ENCODE measurements around the gene PLD1. TPM values are rescaled to one million over a fixed set of nuclear protein-coding genes. Genes with fewer than 3 reads are reported as not detected.

The PLD1 gene
- total RNA-seq, 1 donor: 18.1 TPM

DNA sequence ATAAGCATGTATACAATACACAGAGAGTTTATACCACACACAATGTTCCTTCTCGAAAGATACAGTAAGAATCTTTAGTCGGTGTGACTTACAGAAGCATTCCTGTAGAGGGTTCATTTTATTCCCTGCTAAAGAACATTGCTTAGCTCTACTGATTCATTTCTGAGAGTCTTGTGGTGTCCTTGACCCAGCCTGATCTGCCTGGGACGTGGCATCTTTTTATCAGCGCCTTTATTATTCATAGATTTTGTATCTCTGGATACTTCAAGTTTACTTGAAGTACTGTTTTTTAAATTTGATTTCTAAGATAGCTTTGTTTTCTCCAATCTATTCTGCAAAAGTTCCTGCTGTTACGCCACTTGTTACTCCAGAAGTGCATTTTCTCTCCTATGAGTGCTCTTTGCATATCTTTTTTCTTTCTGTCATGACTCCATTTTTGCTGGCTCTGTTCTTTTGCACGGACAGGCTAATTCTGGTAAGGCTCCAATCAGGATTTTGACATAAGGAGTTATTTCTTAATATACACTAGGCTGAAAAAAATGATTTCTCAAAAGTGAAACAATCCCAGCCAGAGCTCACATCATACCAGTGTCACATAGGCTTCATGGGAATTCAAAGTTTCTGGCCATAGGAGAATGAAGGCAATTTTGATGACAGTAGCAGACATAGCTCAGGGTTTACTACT, 235.6 kb downstream of the PLD1 start:
- Histone ChIP-seq H3K27me3 (ENCODE audit: insufficient read depth, low read length) (peaks cover 12% of the 10 kb centered on the region), H3K4me3 (ENCODE audit: insufficient read depth, low read length) (no peak overlapping the region), H3K4me1 (ENCODE audit: insufficient read depth, low read length) (peaks cover under 1% of the 10 kb centered on the region), H3K79me2 (ENCODE audit: insufficient read depth, low read length) (no peaks in the 10 kb centered on the region), H3K36me3 (ENCODE audit: insufficient read depth, low read length) (no peaks in the 10 kb centered on the region), H2AFZ (ENCODE audit: low read length) (no peak overlapping the region), H3K9me3 (ENCODE audit: low read depth, low read length) (no peaks in the 10 kb centered on the region), H3K27ac (ENCODE audit: low read depth, low read length) (no peak overlapping the region), H4K20me1 (ENCODE audit: insufficient read depth, low read length) (no peaks in the 10 kb centered on the region), H3K4me2 (ENCODE audit: insufficient read depth, low read length) (peak overlapping the region; percentile 46)
- TF ChIP-seq, protein P1, sequence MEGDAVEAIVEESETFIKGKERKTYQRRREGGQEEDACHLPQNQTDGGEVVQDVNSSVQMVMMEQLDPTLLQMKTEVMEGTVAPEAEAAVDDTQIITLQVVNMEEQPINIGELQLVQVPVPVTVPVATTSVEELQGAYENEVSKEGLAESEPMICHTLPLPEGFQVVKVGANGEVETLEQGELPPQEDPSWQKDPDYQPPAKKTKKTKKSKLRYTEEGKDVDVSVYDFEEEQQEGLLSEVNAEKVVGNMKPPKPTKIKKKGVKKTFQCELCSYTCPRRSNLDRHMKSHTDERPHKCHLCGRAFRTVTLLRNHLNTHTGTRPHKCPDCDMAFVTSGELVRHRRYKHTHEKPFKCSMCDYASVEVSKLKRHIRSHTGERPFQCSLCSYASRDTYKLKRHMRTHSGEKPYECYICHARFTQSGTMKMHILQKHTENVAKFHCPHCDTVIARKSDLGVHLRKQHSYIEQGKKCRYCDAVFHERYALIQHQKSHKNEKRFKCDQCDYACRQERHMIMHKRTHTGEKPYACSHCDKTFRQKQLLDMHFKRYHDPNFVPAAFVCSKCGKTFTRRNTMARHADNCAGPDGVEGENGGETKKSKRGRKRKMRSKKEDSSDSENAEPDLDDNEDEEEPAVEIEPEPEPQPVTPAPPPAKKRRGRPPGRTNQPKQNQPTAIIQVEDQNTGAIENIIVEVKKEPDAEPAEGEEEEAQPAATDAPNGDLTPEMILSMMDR (IDR thresholded peaks at IDR 0.05; ENCODE audit: extremely low read depth, low read depth, low read length): no peak
- DNase-seq (ENCODE audit: insufficient read length, low spot score, missing footprints): no peak

DNA sequence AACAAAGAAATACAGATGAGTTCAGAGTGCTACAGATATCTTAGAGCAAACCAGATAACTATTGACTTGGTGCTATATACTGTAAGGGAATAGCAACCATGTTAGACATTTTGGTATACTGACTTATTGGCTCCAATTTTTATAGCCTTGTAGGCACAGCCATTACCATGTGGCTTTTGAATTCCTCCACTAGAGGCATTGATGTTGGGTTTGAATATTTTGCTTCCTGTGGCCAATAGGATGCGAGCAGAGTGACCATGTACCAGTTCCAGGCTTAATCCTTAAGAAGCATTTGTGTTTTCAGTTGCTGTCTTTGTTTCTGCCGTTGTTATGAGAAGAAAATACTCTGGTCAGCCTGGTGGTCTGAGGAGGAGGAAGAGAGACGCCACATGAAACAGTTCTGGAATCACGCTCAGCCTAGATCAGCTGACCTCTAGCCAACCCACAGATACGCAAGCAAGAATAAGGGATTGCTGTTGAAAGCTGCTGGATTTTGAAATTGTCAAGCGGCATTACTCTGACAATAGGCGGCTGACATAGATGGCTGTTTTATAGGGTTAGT, 240.6 kb downstream of the PLD1 start:
- peak overlapping the region; percentile 93 for H2AFZ ChIP-seq (ENCODE audit: low read length)
- no peak overlapping the region for H3K27ac ChIP-seq (ENCODE audit: low read depth, low read length)
- peak overlapping the region; percentile 81 for H3K4me2 ChIP-seq (ENCODE audit: insufficient read depth, low read length)
- no peaks in the 10 kb centered on the region for H3K36me3 ChIP-seq (ENCODE audit: insufficient read depth, low read length)
- no peaks in the 10 kb centered on the region for H3K9me3 ChIP-seq (ENCODE audit: low read depth, low read length)
- no peak for DNase-seq (ENCODE audit: insufficient read length, low spot score, missing footprints)
- TF ChIP-seq, protein P1 (IDR thresholded peaks at IDR 0.05; ENCODE audit: extremely low read depth, low read depth, low read length): peak; percentile 37
- H3K27me3 ChIP-seq (ENCODE audit: insufficient read depth, low read length): peaks cover 12% of the 10 kb centered on the region
- H3K4me1 ChIP-seq (ENCODE audit: insufficient read depth, low read length): peaks cover 9% of the 10 kb centered on the region
- peak overlapping the region; percentile 64 for H3K4me3 ChIP-seq (ENCODE audit: insufficient read depth, low read length)
- H4K20me1 ChIP-seq (ENCODE audit: insufficient read depth, low read length): no peaks in the 10 kb centered on the region
- no peaks in the 10 kb centered on the region for H3K79me2 ChIP-seq (ENCODE audit: insufficient read depth, low read length)

DNA sequence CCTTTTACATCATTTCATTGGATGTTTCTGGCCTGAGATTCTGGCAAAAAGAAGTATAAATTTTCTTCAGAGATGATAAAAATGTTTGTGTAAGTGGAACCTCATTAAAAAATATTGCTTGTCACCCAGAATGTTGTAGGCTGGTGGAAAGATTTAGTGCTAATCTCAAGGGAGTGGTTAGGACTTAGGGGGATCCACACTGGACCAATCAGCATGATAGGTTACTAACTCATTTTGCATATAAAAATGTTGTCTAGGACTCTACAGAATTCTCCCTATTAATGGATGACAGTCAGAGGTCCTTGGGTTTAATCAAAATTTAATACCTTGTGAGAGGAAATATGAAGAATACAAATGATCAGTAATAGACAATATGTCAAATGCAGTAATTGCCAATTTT, 241.5 kb downstream of the PLD1 start:
- Histone ChIP-seq H3K9me3 (ENCODE audit: low read depth, low read length) (no peaks in the 10 kb centered on the region), H4K20me1 (ENCODE audit: insufficient read depth, low read length) (no peaks in the 10 kb centered on the region), H3K36me3 (ENCODE audit: insufficient read depth, low read length) (no peaks in the 10 kb centered on the region), H3K4me3 (ENCODE audit: insufficient read depth, low read length) (no peak overlapping the region), H3K27me3 (ENCODE audit: insufficient read depth, low read length) (peaks cover 12% of the 10 kb centered on the region), H3K4me2 (ENCODE audit: insufficient read depth, low read length) (no peak overlapping the region), H3K27ac (ENCODE audit: low read depth, low read length) (no peak overlapping the region), H3K4me1 (ENCODE audit: insufficient read depth, low read length) (peaks cover 9% of the 10 kb centered on the region), H3K79me2 (ENCODE audit: insufficient read depth, low read length) (no peaks in the 10 kb centered on the region), H2AFZ (ENCODE audit: low read length) (no peak overlapping the region)
- no peak for DNase-seq (ENCODE audit: insufficient read length, low spot score, missing footprints)
- TF ChIP-seq, protein P1 (IDR thresholded peaks at IDR 0.05; ENCODE audit: extremely low read depth, low read depth, low read length): no peak

DNA sequence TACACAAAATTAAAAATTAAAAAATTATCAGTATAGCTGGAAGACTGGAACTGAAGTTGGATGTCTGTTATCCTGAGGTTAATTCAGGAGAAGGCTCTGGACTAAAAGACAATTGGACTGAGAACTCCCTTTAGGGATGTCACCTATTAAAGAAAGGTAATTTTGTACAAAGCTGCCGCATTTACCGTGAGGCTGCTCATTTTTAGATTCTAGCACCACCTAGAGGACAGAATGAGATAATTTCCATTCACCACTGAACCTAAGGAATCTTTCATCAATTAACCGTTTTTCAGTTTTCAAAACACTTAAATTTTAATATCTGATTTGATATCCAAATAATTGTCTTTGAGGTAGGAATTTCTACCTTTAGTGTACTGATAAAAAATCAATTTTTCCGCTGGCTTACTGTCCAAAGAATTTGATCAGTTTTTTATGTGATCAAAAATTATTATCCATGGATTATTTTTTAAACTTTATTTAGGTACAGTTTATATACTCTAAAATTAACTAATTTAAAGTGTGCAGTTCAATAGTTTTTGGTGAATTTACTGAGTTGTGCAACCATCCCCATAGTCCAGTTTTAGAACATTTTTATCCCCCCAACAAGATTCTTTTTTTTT, 243.4 kb downstream of the PLD1 start:
- TF ChIP-seq, protein P1 (IDR thresholded peaks at IDR 0.05; ENCODE audit: extremely low read depth, low read depth, low read length): peak; percentile 71
- Histone ChIP-seq H3K4me2 (ENCODE audit: insufficient read depth, low read length) (no peak overlapping the region), H2AFZ (ENCODE audit: low read length) (no peak overlapping the region), H4K20me1 (ENCODE audit: insufficient read depth, low read length) (no peaks in the 10 kb centered on the region), H3K79me2 (ENCODE audit: insufficient read depth, low read length) (no peaks in the 10 kb centered on the region), H3K9me3 (ENCODE audit: low read depth, low read length) (no peaks in the 10 kb centered on the region), H3K27me3 (ENCODE audit: insufficient read depth, low read length) (peaks cover 12% of the 10 kb centered on the region), H3K4me3 (ENCODE audit: insufficient read depth, low read length) (no peak overlapping the region), H3K27ac (ENCODE audit: low read depth, low read length) (no peak overlapping the region), H3K36me3 (ENCODE audit: insufficient read depth, low read length) (no peaks in the 10 kb centered on the region), H3K4me1 (ENCODE audit: insufficient read depth, low read length) (peaks cover 9% of the 10 kb centered on the region)
- no peak for DNase-seq (ENCODE audit: insufficient read length, low spot score, missing footprints)

Data from osteoblast (primary cell).